ENCODE results near the gene SEBOX.
A peak's percentile ranks its signal among the peaks of the same experiment; 100 is the strongest.

Gene SEBOX

DNA sequence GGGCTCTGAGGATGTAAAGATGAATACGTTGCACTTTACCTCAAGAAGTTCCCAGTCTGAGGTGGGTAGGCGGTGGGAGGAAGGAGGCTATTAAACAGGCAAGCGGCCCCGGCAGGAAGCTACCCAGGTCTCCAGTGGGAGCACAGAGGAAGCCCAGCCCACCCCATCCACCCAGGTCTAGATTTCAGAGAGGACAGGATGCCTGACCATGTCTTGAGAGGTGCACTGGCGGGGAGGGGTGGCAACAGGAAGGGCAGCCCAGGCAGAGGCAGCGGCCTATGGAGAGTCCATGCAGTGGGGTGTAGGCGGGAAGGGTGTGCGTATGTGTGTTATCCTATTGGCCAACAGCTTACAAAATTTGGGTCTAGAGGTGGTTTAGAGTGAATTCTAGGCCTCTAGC is 20.4 kb upstream of the SEBOX start:
- H3K27ac ChIP-seq (ENCODE audit: poor library complexity, severe bottlenecking), result no peak overlapping the region
- ATAC-seq (ENCODE audit: low read depth) (no peak), DNase-seq (ENCODE audit: low spot score) (peak; percentile 38)
- H3K4me3 ChIP-seq (ENCODE audit: severe bottlenecking), result no peak overlapping the region
- peaks cover 4% of the 10 kb centered on the region for H3K4me1 ChIP-seq (ENCODE audit: insufficient read depth, poor library complexity, severe bottlenecking)
- no peaks in the 10 kb centered on the region for H3K9me3 ChIP-seq (ENCODE audit: severe bottlenecking)
- H3K36me3 ChIP-seq (ENCODE audit: low read depth), result 0 out of 2 replicates have a peak, but pooled peaks cover 6% of the 10 kb centered on the region
- no peaks in the 10 kb centered on the region for H3K27me3 ChIP-seq (ENCODE audit: insufficient read depth, poor library complexity, severe bottlenecking)
- TF ChIP-seq, protein P1, sequence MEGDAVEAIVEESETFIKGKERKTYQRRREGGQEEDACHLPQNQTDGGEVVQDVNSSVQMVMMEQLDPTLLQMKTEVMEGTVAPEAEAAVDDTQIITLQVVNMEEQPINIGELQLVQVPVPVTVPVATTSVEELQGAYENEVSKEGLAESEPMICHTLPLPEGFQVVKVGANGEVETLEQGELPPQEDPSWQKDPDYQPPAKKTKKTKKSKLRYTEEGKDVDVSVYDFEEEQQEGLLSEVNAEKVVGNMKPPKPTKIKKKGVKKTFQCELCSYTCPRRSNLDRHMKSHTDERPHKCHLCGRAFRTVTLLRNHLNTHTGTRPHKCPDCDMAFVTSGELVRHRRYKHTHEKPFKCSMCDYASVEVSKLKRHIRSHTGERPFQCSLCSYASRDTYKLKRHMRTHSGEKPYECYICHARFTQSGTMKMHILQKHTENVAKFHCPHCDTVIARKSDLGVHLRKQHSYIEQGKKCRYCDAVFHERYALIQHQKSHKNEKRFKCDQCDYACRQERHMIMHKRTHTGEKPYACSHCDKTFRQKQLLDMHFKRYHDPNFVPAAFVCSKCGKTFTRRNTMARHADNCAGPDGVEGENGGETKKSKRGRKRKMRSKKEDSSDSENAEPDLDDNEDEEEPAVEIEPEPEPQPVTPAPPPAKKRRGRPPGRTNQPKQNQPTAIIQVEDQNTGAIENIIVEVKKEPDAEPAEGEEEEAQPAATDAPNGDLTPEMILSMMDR (IDR thresholded peaks at IDR 0.05; ENCODE audit: poor library complexity, severe bottlenecking), result no peak

DNA sequence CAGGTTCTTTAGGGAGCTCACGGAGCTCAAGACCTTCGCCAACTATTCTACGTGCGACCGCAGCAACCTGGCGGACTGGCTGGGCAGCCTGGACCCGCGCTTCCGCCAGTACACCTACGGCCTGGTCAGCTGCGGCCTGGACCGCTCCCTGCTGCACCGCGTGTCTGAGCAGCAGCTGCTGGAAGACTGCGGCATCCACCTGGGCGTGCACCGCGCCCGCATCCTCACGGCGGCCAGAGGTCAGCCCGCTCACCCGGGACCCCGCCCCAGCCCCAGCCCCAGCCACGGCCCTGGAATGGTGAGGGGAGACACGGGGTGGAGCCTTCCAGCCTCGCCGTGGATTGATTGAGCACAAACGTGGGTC is 20.0 kb upstream of the SEBOX start:
- ATAC-seq (ENCODE audit: low read depth) (peak; percentile 11; the same call in 1 of the 3 replicates), DNase-seq (ENCODE audit: low spot score) (no peak)
- Histone ChIP-seq H3K4me3 (ENCODE audit: severe bottlenecking) (peak overlapping the region; percentile 20), H3K27me3 (ENCODE audit: insufficient read depth, poor library complexity, severe bottlenecking) (no peaks in the 10 kb centered on the region), H3K9me3 (ENCODE audit: severe bottlenecking) (no peaks in the 10 kb centered on the region), H3K36me3 (ENCODE audit: low read depth) (0 out of 2 replicates have a peak, but pooled peaks cover 5% of the 10 kb centered on the region), H3K4me1 (ENCODE audit: insufficient read depth, poor library complexity, severe bottlenecking) (peaks cover 6% of the 10 kb centered on the region), H3K27ac (ENCODE audit: poor library complexity, severe bottlenecking) (no peak overlapping the region)
- TF ChIP-seq, protein P1 (IDR thresholded peaks at IDR 0.05; ENCODE audit: poor library complexity, severe bottlenecking), result no peak

DNA sequence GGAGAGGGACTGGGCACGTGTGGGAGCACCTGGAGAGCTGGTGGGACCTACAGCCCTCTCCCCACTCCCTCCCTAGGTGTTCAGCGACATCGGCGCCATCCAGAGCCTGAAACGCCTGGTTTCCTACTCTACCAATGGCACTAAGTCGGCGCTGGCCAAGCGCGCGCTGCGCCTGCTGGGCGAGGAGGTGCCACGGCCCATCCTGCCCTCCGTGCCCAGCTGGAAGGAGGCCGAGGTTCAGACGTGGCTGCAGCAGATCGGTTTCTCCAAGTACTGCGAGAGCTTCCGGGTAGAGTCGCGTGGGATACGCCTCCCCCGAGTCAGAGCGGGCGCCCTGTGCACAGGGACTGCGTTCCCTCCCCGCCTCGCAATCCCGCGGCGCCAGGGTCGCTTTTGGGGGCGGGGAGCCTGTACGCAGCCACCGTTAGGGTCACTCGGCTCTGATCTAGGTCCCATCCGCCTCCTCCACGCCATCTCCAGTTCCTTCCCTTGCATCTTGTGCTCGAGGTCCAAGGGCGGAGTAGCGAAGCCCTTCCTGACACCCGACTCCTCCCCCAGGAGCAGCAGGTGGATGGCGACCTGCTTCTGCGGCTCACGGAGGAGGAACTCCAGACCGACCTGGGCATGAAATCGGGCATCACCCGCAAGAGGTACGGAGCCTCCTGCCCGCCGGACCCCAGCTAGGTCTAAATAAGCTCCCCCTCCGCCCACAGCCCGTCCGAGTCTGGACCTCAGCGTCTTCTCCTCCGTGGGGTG is 19.5 kb upstream of the SEBOX start:
- ATAC-seq (ENCODE audit: low read depth), result peak; percentile 64
- Histone ChIP-seq H3K9me3 (ENCODE audit: severe bottlenecking) (no peaks in the 10 kb centered on the region), H3K27ac (ENCODE audit: poor library complexity, severe bottlenecking) (no peak overlapping the region), H3K27me3 (ENCODE audit: insufficient read depth, poor library complexity, severe bottlenecking) (no peaks in the 10 kb centered on the region), H3K4me3 (ENCODE audit: severe bottlenecking) (peak overlapping the region; percentile 20), H3K4me1 (ENCODE audit: insufficient read depth, poor library complexity, severe bottlenecking) (peaks cover 6% of the 10 kb centered on the region), H3K36me3 (ENCODE audit: low read depth) (no peaks in the 10 kb centered on the region)
- DNase-seq (ENCODE audit: low spot score), result no peak
- TF ChIP-seq, protein P1 (IDR thresholded peaks at IDR 0.05; ENCODE audit: poor library complexity, severe bottlenecking), result no peak

DNA sequence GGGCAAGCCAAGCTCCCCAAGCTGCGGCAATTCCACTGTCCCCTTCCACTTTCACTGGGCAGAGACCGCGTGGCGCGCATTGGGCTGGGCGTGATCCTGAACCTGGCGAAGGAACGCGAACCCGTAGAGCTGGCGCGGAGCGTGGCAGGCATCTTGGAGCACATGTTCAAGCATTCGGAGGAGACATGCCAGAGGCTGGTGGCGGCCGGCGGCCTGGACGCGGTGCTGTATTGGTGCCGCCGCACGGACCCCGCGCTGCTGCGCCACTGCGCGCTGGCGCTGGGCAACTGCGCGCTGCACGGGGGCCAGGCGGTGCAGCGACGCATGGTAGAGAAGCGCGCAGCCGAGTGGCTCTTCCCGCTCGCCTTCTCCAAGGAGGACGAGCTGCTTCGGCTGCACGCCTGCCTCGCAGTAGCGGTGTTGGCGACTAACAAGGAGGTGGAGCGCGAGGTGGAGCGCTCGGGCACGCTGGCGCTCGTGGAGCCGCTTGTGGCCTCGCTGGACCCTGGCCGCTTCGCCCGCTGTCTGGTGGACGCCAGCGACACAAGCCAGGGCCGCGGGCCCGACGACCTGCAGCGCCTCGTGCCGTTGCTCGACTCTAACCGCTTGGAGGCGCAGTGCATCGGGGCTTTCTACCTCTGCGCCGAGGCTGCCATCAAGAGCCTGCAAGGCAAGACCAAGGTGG is 16.3 kb upstream of the SEBOX start:
- no peak for DNase-seq (ENCODE audit: low spot score)
- Histone ChIP-seq H3K4me3 (ENCODE audit: severe bottlenecking) (no peak overlapping the region), H3K27ac (ENCODE audit: poor library complexity, severe bottlenecking) (peak overlapping the region; percentile 54), H3K27me3 (ENCODE audit: insufficient read depth, poor library complexity, severe bottlenecking) (no peaks in the 10 kb centered on the region), H3K36me3 (ENCODE audit: low read depth) (no peaks in the 10 kb centered on the region), H3K4me1 (ENCODE audit: insufficient read depth, poor library complexity, severe bottlenecking) (peaks cover 6% of the 10 kb centered on the region), H3K9me3 (ENCODE audit: severe bottlenecking) (no peaks in the 10 kb centered on the region)
- TF ChIP-seq, protein P1 (IDR thresholded peaks at IDR 0.05; ENCODE audit: poor library complexity, severe bottlenecking), result no peak
- ATAC-seq (ENCODE audit: low read depth), result no peak
